PC-9 (cell line): Measurements from ENCODE around the gene CPT1B.

ENCODE experiments used
- CTCF ChIP-seq: fragments of 200-600 bp; sonication (generic); conservative IDR thresholded peaks from 2 replicates; pipeline ENCODE4 v1.6.1; 2017; ENCODE audit warnings: mixed run types, antibody characterized with exemption, mild to moderate bottlenecking, moderate library complexity
- EZH2 ChIP-seq: fragments of 200-600 bp; sonication (generic); IDR thresholded peaks from 2 replicates; pipeline ENCODE4 v1.8.0; 2017; ENCODE audit warnings: antibody characterized with exemption, low read depth

- TF ChIP-seq CTCF (no peak), EZH2 (no peak)
Observed at GRCh38 chr22:50531546-50531961, 46.7 kb downstream of the CPT1B start.
